HL-60 (cell line): ENCODE results near the gene ACTRT2.

Experiments used
- GABPA ChIP-seq: IDR thresholded peaks from 2 replicates; pipeline ENCODE4 v1.6.1; 2012; ENCODE audit warnings: low read depth
- POLR2AphosphoS5 ChIP-seq: IDR thresholded peaks from 2 replicates; pipeline ENCODE4 v1.6.1; 2012; ENCODE audit warnings: low read depth
- SPI1 ChIP-seq: IDR thresholded peaks from 2 replicates; pipeline ENCODE4 v1.6.1; 2012; ENCODE audit warnings: low read depth, mild to moderate bottlenecking, borderline replicate concordance
- TF ChIP-seq, protein P1 (sequence below): IDR thresholded peaks from one replicate; pipeline ENCODE4 v1.5.1; 2011; ENCODE audit warnings: low read length, control low read depth, inconsistent platforms; ENCODE audit not compliant: insufficient read depth
- TF ChIP-seq, protein P2 (sequence below): IDR thresholded peaks from 2 replicates; pipeline ENCODE4 v1.6.1; 2012; ENCODE audit warnings: low read depth; ENCODE audit not compliant: insufficient replicate concordance

DNA sequence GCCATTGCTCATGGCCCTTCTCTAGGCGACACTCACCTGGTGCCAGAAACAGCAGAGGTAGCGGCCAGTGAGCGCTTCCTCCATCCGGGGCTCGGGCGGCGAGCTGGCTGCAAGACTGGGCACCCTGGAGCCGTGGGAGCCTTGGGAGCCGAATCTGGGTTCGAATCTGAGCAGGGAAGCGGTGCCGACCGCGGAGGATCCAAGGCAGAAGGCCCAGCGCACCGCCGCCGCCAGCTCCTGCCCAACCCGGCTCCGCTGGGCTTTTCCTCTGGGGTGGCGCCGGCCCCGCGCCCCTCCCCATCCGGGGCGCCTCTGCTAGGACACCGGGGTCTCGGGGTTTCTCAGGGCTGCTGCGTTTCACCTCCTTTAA is 46.0 kb downstream of the ACTRT2 start:
- no peak for TF ChIP-seq GABPA
- TF ChIP-seq, protein P1, sequence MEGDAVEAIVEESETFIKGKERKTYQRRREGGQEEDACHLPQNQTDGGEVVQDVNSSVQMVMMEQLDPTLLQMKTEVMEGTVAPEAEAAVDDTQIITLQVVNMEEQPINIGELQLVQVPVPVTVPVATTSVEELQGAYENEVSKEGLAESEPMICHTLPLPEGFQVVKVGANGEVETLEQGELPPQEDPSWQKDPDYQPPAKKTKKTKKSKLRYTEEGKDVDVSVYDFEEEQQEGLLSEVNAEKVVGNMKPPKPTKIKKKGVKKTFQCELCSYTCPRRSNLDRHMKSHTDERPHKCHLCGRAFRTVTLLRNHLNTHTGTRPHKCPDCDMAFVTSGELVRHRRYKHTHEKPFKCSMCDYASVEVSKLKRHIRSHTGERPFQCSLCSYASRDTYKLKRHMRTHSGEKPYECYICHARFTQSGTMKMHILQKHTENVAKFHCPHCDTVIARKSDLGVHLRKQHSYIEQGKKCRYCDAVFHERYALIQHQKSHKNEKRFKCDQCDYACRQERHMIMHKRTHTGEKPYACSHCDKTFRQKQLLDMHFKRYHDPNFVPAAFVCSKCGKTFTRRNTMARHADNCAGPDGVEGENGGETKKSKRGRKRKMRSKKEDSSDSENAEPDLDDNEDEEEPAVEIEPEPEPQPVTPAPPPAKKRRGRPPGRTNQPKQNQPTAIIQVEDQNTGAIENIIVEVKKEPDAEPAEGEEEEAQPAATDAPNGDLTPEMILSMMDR: no peak
- TF ChIP-seq, protein P2, sequence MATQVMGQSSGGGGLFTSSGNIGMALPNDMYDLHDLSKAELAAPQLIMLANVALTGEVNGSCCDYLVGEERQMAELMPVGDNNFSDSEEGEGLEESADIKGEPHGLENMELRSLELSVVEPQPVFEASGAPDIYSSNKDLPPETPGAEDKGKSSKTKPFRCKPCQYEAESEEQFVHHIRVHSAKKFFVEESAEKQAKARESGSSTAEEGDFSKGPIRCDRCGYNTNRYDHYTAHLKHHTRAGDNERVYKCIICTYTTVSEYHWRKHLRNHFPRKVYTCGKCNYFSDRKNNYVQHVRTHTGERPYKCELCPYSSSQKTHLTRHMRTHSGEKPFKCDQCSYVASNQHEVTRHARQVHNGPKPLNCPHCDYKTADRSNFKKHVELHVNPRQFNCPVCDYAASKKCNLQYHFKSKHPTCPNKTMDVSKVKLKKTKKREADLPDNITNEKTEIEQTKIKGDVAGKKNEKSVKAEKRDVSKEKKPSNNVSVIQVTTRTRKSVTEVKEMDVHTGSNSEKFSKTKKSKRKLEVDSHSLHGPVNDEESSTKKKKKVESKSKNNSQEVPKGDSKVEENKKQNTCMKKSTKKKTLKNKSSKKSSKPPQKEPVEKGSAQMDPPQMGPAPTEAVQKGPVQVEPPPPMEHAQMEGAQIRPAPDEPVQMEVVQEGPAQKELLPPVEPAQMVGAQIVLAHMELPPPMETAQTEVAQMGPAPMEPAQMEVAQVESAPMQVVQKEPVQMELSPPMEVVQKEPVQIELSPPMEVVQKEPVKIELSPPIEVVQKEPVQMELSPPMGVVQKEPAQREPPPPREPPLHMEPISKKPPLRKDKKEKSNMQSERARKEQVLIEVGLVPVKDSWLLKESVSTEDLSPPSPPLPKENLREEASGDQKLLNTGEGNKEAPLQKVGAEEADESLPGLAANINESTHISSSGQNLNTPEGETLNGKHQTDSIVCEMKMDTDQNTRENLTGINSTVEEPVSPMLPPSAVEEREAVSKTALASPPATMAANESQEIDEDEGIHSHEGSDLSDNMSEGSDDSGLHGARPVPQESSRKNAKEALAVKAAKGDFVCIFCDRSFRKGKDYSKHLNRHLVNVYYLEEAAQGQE: no peak
- no peak for TF ChIP-seq POLR2AphosphoS5
- TF ChIP-seq SPI1: no peak
